Hepatocyte (in vitro differentiated cells): ENCODE results near the gene LCE2D.

Experiments
- EZH2 ChIP-seq: fragments of 200-600 bp; sonication (generic); IDR thresholded peaks from 2 replicates; pipeline ENCODE4 v1.6.1; 2016; ENCODE audit warnings: antibody characterized with exemption, mild to moderate bottlenecking, borderline replicate concordance
- EZH2phosphoT487 ChIP-seq: fragments of 200-600 bp; sonication (generic); IDR thresholded peaks from one replicate; pipeline ENCODE4 v1.6.1; 2018; ENCODE audit warnings: antibody characterized with exemption, mild to moderate bottlenecking, low read depth, moderate library complexity; ENCODE audit not compliant: unreplicated experiment, severe bottlenecking
- TF ChIP-seq, protein P1 (sequence below): fragments of 200-600 bp; sonication (generic); IDR thresholded peaks from 2 replicates; pipeline ENCODE4 v1.5.1; 2016; ENCODE audit warnings: antibody characterized with exemption, mild to moderate bottlenecking; ENCODE audit not compliant: poor library complexity

DNA sequence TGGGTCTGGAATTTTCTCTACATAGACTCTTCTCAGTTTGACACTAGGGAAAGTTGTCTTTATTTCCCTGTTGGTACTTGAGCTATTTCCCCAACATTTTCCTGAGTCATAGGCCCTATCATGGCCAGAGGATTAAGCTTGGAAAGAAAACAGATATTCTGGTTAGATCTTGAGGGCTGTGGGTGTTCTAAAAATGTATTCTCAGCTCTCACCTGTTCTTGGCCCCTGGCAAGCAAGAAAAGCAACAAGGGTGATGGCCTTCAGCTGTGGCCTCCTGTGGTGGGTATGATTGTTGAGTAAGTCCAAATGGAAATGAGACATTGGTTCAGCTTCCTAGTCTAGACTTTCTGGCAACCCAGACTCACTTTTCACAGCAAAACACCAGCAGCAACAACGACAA, 22.8 kb upstream of the LCE2D start:
- TF ChIP-seq, protein P1, sequence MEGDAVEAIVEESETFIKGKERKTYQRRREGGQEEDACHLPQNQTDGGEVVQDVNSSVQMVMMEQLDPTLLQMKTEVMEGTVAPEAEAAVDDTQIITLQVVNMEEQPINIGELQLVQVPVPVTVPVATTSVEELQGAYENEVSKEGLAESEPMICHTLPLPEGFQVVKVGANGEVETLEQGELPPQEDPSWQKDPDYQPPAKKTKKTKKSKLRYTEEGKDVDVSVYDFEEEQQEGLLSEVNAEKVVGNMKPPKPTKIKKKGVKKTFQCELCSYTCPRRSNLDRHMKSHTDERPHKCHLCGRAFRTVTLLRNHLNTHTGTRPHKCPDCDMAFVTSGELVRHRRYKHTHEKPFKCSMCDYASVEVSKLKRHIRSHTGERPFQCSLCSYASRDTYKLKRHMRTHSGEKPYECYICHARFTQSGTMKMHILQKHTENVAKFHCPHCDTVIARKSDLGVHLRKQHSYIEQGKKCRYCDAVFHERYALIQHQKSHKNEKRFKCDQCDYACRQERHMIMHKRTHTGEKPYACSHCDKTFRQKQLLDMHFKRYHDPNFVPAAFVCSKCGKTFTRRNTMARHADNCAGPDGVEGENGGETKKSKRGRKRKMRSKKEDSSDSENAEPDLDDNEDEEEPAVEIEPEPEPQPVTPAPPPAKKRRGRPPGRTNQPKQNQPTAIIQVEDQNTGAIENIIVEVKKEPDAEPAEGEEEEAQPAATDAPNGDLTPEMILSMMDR, result no peak
- TF ChIP-seq EZH2, result no peak
- no peak for TF ChIP-seq EZH2phosphoT487
